ENCODE measurements around the gene LPCAT3.
"Not testable (repeated sequence)": the region's sequence is repeated elsewhere in the genome, so short reads cannot be mapped to it uniquely, and the experiment has no call there.

LPCAT3 gene, protein sequence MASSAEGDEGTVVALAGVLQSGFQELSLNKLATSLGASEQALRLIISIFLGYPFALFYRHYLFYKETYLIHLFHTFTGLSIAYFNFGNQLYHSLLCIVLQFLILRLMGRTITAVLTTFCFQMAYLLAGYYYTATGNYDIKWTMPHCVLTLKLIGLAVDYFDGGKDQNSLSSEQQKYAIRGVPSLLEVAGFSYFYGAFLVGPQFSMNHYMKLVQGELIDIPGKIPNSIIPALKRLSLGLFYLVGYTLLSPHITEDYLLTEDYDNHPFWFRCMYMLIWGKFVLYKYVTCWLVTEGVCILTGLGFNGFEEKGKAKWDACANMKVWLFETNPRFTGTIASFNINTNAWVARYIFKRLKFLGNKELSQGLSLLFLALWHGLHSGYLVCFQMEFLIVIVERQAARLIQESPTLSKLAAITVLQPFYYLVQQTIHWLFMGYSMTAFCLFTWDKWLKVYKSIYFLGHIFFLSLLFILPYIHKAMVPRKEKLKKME

DNA sequence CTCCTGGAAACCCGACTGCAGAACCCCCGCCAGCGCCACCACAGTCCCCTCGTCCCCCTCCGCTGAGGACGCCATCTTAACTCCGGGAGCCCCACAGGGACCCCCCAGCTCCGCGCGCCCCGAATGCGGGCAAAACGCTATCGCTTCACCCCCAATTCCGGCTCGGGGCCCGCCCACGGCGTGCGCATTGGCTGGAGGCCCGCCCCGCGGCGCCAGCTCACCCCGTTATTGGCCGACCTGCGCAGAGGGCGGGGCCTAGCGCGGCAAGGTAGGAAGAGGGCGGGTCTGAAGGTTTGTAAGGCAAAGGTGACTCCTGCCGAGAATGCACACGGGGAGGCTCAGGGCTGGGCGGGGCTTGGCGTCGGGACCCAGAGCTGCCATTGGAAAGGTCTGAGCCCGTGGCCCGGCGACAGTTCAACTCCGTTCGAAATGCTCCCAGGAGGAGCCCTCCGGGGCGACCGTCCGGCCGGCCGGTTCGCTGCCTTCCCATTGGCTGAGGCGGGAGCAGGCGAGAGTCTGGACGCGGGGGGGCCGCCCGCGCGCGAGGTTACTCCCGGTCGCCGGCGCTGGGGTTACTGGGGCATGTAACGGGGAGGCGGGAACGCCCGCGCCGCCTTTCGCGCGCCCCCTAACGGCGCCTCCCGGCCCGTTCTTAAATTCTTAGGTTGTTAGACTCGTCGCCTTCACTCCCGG lies at the start of gene LPCAT3:
LPCAT3 (minus strand) TSS at position 127 of the 693 bp plus-strand sequence; CDS start at position 75, 52 bp downstream.
- peak; percentile 98 for DNase-seq

DNA sequence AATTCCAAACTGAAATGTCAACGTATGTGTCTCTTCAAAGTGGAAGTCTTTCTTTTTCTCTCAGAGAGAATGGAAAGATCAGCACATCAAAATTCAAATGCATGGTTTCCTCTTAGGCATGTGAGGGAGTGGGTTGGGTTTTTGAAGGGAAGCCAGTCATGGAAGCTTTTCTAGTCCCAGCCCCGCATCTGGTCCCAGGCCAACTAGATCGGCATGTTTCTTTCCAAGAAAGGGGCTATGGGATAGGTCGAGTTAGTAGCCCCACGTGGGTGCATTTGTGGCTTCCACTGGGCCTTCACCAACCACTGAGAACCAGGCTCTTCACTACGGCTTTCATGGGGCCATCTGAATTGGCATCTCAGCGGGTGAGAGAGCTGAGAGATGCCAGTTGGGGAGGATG lies 48.8 kb upstream of the LPCAT3 start:
- DNase-seq, result no peak

DNA sequence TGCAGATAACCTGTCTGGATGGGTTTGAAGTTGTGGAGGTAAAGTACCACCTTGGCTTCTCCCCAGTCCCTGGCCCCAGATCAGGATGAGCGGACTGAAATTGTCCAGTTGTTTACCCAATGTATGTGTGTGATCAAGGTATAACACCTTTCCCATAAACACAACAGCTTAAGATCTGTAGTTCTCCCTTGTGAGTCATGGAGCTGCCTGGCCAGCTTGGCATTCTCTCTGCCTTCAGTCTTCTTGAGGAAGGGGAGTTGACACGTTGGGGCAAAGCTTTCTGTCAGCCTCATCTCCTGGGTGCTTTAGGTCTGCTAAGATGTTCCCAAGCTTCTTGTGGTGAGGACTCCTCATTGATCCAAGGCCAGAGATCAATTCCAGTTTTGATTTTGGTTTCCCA lies 48.3 kb upstream of the LPCAT3 start:
- DNase-seq, result no peak

DNA sequence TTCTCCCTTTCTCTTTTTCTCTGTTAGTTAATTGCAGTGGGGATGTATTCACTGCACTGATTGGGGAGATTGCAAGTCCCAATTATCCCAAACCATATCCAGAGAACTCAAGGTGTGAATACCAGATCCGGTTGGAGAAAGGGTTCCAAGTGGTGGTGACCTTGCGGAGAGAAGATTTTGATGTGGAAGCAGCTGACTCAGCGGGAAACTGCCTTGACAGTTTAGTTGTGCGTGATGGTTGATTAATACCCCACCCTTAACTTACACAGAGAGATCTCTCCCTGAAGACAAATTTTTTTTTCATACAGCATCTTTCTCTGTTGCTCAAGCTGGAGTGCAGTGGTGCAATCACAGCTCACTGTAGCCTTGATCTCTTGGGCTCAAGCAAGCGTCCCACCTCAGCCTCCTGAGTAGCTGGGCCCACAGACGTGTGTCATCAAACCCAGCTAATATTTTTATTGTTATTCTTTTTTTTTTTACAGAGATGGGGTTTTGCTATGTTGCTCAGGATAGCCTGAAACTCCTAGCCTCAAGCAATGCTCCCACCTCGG lies 46.9 kb upstream of the LPCAT3 start:
- DNase-seq, result no peak

DNA sequence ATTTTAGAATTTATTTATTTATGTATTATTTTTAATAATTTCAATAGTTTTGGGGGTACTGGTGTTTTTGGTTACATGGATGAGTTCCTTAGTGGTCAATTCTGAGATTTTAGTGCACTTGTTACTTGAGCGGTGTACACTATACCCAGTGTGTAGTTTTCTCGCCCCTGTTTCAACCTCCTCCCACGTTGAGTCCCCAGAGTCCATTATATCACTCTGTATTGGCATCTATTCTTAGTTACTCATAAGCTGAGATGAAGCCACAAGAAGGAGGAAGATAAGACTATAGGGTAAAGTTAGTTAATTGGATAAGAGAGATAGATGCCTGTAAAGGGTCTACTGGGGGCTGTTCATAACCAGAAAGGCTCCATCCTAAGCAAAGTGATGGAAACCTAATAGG lies 46.2 kb upstream of the LPCAT3 start:
- no peak for DNase-seq

DNA sequence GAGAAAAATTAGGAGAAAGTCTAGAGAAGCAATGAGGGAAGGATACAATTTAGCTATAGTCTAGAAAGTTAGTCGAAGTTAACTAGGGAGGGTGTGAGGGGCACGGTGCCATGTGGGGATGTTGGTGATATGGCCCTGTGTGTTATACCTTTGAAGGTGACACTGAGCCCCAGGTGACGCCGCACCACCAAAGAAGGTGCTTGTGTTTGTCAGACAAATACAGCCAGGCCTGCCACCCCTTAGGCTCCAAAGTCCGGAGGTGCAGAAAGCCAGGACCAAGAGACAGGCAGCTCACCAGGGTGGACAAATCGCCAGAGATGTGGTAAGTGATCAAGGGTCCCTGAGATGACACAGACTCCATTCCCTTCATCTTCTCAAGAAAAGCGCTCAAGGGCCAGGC lies 43.3 kb upstream of the LPCAT3 start:
- no peak for DNase-seq

DNA sequence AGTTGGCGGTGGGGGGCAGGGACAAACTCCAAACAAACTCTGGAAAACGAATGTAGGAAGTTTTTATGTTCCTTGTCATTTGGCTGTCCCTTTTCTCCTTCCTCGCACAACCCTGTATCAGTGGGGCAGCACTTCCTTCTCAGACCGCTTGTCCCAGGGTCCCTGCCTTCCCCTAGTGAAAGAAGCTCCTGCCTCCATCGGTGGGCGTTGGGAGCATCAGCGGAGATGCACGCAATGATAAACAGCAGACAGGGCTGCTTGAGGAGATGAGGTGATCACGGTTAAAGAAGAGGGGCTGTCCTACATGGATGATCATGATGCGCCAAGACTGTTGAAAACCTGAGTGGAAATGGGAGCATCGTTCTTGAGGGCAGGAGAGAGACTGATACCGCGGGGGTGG lies 42.9 kb upstream of the LPCAT3 start:
- DNase-seq, result no peak

DNA sequence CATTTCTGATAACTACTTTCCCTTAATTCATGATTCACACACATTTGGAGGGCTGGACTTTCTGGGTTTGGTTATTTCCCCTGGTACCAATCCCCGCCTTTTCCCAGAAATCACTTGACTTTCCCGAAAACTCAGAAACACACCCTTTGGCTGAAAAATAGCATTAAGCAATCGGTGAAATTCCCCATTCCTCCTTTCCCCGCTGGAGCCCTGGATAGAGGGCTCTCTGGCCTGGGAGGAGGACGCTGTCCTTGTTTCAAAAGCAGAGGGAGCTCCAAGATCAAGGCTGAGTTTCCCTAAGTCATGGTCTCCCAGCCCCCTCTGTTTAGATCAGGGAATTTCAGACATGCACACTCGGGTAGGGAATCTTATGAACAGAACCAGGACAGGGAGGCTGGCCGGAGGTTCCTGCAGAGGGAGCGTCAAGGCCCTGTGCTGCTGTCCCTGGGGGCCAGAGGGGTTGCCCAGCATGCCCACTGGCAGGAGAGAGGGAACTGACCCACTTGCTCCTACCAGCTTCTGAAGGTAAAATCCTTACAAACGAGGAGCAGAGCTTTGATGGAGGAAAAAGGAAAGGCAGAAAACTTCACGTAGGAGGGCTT lies 42.2 kb upstream of the LPCAT3 start, which contains the start of gene C1S:
C1S (plus strand) TSS at position 366 of the 602 bp plus-strand sequence. CDS start 1,195 bp downstream, outside the sequence.
- no peak for DNase-seq

DNA sequence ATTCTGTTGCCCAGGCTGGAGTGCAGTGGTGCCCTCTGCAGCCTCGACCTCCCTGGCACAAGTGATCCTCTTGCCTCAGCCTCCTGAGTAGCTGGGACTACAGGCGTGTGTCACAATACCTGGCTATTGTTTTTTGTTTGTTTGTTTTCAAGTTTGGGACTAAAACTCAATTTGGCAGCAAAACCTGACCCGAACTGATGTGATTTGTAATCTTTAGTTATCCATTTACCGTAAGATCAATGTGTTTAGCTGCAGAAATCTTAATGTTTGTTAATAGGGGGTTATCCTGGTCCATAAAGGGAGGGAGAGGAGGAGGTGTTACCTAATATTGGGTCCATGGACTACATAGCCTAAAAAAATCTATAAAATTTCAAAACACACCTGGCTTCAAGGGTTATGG lies 41.5 kb upstream of the LPCAT3 start:
- no peak for DNase-seq

DNA sequence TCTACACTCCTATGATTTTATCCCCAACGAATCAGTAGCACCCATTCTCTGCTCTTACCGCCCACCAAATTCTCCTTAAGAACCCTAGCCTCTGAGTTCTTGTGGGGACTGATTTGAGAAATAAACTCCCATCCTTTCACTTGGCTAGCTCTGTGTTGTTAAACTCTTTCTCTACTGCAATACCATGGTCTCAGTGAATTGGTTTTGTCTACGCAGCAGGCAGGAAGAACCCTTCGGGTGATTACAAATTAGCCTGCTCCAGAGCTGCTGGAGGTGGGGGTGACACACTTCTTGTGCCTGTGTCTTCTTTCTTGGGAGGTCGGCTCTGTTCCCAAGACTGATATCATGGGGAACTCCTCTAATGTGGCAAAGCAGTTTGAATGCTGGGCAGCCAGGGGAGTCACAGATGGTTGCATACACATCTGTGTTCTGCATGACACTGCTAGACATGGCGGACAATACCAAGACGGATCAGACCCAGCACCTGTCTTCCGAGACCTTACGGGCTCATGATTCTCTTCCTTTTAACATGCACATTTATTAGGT lies 40.6 kb upstream of the LPCAT3 start:
- no peak for DNase-seq

DNA sequence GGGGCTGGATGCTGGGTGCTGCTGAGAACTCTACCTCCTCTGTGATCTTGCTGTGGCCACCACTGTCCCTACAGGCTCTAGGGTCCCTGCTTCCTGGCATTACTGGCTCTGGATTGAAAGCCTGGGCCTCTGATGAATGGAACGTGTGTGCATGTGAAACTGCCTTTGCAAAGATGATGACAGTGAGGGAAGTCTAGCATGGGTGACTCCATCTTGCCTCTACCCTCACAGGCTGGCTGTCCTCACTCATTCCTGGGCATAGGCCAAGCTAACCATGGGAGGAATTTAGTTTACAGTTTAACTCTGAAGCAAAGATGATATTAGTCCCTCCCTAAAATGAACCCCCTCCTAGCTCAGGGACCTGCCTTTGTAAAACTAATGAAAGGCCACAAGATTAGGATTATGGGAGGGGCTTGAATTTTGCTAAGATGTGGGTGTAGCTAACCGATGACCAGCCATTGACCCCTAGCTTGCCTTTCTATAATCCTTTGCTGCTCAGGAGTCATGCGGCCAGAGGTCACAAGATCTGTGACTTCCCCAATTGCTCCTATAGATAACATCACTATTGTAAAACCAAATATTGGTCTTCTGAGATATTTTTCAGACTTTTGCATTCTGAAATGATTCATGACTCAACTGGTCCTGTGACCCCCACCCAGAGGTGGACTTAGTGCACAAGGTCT lies 40.0 kb upstream of the LPCAT3 start:
- no peak for DNase-seq

DNA sequence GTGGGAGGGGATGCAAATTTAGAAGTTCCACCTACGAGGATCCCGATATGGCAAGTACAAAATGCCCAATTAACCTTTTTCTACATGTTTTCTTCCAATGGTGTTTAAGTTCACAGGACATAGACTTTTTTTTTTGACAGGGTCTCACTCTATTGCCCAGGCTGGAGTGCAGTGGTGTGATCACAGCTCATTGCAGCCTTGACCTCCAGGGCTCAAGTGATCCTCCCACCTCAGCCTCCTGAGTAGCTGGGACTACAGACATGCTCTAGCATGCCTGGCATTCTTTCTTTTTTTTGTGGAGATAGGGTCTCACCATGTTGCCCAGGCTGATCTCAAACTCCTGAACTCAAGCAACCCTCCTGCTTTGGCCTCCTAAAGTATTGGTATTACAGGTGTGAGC lies 37.5 kb upstream of the LPCAT3 start:
- DNase-seq, result not testable (repeated sequence)

DNA sequence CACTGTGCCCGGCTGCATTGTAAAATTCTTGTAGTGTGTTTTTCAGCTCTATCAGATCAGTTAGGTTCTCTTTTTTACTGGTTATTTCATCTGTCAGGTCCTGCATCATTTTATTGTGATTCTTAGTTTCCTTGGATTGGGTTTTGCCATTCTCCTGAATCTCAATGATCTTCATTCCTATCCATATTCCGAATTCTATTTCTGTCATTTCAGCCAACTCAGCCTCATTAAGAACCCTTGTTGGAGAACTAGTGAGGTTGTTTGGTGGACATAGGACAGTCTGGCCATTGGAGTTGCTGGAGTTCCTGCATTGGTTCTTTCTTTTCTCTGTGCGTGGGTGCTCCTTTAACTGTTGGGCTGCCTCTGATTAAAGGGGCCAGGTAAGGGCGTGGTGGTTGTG lies 36.6 kb upstream of the LPCAT3 start:
- no peak for DNase-seq

DNA sequence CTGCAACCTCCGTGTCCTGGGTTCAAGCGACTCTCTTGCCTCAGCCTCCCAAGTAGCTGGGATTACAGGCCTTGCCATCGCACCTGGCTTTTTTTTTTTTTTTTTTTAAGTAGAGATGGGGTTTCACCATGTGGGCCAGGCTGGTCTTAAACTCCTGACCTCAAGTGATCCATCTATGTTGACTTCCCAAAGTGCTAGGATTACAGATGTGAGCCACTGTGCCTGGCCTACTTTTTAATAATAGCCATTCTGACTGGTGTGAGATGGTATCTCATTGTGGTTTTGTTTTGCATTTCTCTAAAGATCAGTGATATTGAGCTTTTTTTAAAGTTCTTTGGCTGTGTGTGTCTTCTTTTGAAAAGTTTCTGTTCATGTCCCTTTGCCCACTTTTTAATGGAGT lies 31.7 kb upstream of the LPCAT3 start:
- not testable (repeated sequence) for DNase-seq

DNA sequence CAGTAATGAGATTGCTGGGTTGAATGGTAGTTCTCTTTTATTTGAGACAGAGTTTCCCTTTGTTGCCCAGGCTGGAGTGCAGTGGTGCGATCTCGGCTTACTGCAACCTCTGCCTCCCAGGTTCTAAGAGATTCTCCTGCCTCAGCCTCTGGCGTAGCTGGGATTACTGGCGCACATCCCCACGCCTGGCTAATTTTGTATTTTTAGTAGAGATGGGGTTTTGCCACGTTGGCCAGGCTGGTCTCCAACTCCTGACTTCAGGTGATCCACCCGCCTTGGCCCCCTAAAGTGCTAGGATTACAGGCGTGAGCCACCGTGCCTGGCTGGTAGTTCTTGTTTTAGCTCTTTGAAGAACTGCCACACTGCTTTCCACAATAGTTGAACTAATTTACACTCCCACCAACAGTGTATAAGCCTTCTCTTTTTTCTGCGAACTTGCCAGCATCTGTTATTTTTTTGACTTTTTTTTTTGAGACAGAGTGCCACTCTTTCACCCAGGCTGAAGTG lies 31.2 kb upstream of the LPCAT3 start:
- not testable (repeated sequence) for DNase-seq

DNA sequence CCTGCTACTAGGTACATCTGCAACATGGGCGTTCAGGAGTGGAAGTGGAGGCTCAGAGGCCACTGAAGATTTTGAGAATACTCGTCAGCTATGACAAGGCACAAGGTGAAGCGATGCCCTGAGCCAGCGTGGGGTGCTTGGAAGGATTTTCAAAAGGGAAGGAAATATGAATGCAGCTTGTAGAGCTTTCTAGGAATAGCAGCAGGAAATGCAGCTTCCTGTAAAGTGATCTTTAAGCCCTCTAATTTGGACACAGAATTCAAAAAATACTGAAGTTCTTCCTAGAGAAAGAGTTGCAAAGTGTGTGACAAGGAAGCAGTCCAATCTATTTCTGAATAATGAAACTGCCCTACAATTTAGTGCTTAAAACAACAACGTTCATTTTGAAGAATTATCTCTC lies 29.0 kb upstream of the LPCAT3 start:
- peak; percentile 61 for DNase-seq

DNA sequence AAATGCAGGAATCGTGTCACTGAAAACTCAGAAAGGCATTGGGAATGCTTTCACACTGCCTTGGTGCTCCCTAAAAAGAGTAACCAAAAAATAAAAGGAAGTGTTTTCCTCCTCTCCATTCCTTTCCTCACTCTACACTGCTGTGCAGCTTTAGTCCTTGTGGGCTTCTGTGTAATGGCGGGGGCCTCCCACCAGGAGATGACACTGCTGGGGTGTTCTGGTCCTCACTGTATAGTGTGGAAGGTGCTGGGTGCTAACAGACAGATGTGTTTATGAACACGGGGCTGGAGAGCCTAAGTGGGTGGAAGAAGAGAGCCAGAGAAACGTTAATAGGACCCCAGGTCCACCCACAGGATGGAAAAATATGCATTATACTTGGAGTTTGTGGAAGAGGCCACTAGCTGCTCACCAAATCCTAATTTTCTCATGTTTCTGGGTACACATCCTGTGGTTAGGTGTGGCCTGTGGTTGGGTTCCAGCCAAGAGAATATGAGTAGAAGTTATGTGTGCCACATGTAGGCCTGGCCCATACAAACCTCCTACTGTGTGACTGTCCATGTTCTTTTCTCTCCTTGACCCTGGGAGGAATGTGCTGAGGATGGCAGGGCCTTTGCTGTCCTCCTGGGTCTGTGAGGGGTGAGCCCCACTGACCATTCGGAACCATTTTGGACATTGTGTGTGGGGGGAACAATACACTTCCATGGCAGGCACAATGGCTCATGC lies 28.3 kb upstream of the LPCAT3 start:
- no peak for DNase-seq

DNA sequence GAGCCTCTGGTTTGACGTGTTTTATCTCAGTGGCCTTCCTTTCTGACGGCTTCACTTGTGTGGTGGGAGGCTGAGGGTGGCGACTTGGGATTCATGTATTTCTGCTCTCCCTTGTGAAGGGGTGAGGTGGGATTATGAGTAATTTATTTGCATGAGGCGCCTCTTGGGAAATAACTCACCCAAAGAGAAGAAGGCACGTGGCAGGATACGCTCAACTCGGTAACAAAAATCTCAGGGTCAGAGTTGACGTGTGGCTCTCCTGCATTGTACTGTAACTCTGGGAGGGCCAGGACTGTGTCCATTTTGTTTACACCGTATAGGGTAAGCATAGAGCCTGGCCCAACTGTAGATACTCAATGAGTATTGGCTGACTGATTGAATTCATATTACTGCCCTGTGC lies 27.6 kb upstream of the LPCAT3 start:
- no peak for DNase-seq

DNA sequence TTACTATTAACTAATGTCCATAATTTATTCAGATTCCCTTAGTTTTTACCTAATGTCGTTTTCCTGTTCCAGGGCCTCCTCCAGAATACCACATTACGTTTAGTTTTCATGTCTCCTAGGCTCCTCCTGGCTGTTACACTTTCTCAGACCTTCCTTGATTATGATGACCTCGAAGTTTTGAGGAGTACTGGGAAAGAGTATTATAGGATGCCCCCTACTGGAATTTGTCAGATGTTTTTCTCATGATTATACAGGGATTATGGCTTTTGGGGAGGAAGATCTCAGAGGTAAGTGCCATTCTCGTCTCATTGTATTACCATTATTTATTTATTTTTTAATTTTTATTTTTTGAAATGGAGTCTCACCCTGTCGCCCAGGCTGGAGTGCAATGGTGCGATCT lies 24.6 kb upstream of the LPCAT3 start:
- DNase-seq, result no peak

DNA sequence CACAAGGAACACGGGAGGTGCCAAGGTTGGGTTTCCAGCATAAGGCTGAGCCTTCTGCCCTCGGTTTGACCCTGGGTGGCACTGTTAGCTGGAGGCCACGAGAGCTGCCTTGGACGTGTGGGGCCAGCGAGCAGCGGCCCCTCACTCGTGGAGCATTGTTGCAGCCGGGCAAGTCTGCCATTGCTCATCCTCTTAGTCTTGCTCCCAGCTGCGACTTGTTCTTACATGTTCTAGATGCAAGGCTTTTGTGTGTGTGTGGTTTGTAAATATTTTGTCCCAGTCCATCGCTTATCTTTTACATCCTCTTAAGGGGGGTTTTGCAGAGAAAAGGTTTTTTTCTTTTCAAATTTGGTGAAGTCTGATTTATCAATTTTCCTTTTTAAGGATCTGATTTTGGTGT lies 21.1 kb upstream of the LPCAT3 start:
- no peak for DNase-seq

DNA sequence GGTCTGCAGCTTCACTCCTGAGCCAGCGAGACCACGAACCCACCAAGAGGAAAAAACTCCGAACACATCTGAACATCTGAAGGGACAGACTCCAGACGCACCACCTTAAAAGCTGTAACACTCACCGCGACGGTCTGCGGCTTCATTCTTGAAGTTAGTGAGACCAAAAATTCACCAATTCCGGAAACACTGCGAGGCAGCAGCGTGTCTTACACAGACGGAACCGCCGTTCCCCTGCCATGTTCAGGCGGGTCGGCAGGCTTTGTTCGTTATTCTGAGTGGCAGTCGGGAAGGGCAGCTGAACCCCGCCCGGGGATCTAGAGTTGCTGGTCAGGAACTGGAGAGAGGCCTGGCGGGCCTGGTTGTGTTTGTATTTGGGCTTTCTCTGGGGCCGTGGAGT lies 20.3 kb upstream of the LPCAT3 start:
- DNase-seq, result no peak

DNA sequence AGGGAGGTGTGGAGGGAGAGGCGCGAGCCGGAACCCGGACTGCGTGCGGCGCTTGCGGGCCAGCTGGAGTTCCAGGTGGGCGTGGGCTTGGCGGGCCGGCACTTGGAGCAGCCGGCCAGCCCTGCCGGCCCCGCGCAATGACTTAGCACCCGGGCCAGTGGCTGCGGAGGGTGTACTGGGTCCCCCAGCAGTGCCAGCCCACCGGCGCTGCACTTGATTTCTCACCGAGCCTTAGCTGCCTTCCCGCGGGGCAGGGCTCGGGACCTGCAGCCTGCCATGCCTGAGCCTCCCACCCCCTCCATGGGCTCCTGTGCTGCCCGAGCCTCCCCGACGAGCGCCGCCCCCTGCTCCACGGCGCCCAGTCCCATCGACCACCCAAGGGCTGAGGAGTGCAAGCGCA lies 19.1 kb upstream of the LPCAT3 start:
- not testable (repeated sequence) for DNase-seq

Measured in KG1 (cell line).